Uterus (tissue), 2 donors: ENCODE data around the gene CCL4L2.
"Not testable (repeated sequence)": the region's sequence is repeated elsewhere in the genome, so short reads cannot be mapped to it uniquely, and the experiment has no call there.

Source experiments
- CTCF ChIP-seq, 4 experiments: fragments of 200-600 bp in 2 of 4; fragments of 450-650 bp in 2 of 4; sonication (generic) in 2 of 4; IDR thresholded peaks; one replicate each; pipeline ENCODE4 v1.5.1; 2016 to 2019; ENCODE audit warnings: antibody characterized with exemption in 4 of 4, mild to moderate bottlenecking in 2 of 4, moderate library complexity in 1 of 4
- POLR2A ChIP-seq, 2 donors: fragments of 450-650 bp; IDR thresholded peaks; one replicate each; pipeline ENCODE4 v1.6.1; 2016; ENCODE audit warnings: antibody characterized with exemption in 2 of 2, mild to moderate bottlenecking in 1 of 2, moderate library complexity in 1 of 2

- not testable (repeated sequence) for TF ChIP-seq POLR2A, CTCF (IDR thresholded peaks at IDR 0.05)
Observed at GRCh38 chr17:36194832-36195433, 15.9 kb upstream of the CCL4L2 start.
